Naive B cell (primary cell): Measurements from ENCODE around the gene SEMA3C. TPM values are rescaled to one million over a fixed set of nuclear protein-coding genes. Genes with fewer than 3 reads are reported as not detected.
"Not testable (repeated sequence)": the region's sequence is repeated elsewhere in the genome, so short reads cannot be mapped to it uniquely, and the experiment has no call there.

ENCODE experiments used
- ATAC-seq, 2 donors: fragments of 150-1000 bp; cut with Tn5 transposase; 2 replicates each; pipeline ENCODE4 v1.10.0; 2021; ENCODE audit warnings: low read depth in 2 of 2, mild to moderate bottlenecking in 2 of 2, moderate library complexity in 2 of 2
- DNase-seq: peaks from one replicate; pipeline ENCODE4 v3.0.0; 2022
- H3K27ac Mint-ChIP-seq, 6 donors: one replicate each; pipeline ENCODE4 v1.8.0; 2020 to 2022; ENCODE audit warnings: mild to moderate bottlenecking in 6 of 6, mixed read lengths in 6 of 6, moderate library complexity in 5 of 6, inconsistent platforms in 2 of 6
- H3K27me3 Mint-ChIP-seq, 3 donors: one replicate each; pipeline ENCODE4 v1.8.0; 2021 to 2022; ENCODE audit warnings: mixed read lengths in 3 of 3, mild to moderate bottlenecking in 1 of 3
- H3K36me3 Mint-ChIP-seq, 2 donors: one replicate each; pipeline ENCODE4 v1.8.0; 2020 to 2022; ENCODE audit warnings: mixed read lengths in 2 of 2, inconsistent platforms in 1 of 2, mild to moderate bottlenecking in 1 of 2
- H3K4me1 Mint-ChIP-seq, 3 donors: one replicate each; pipeline ENCODE4 v1.8.0; 2020 to 2022; ENCODE audit warnings: mixed read lengths in 3 of 3, inconsistent platforms in 1 of 3, mild to moderate bottlenecking in 1 of 3, moderate library complexity in 1 of 3
- H3K4me3 Mint-ChIP-seq, 8 donors: one replicate each; pipeline ENCODE4 v1.8.0; 2020 to 2022; ENCODE audit warnings: mild to moderate bottlenecking in 8 of 8, mixed read lengths in 8 of 8, moderate library complexity in 8 of 8, inconsistent platforms in 2 of 8
- H3K9me3 Mint-ChIP-seq, 7 donors: one replicate each; pipeline ENCODE4 v1.8.0; 2020 to 2022; ENCODE audit warnings: mixed read lengths in 7 of 7, mild to moderate bottlenecking in 5 of 7, inconsistent platforms in 2 of 7, moderate library complexity in 1 of 7
- polyA plus RNA-seq, 6 donors: library from polyadenylated mRNA; unstranded; fragments of 300-500 nt; fragmentation: Illumina TruSeq; gene quantifications; one replicate each; pipeline ENCODE4 v1.2.3, GENCODE V29; 2021; ENCODE audit warnings: low read depth in 6 of 6

Gene SEMA3C
- polyA plus RNA-seq, 6 donors from 2014 or later, result not detected

GRCh38 chr7:80942261-80943041, 23.6 kb upstream of the SEMA3C start:
- H3K36me3 Mint-ChIP-seq, result no peaks in the 10 kb centered on the region
- ATAC-seq (no peak), DNase-seq (no peak)
- no peaks in the 10 kb centered on the region for H3K27me3 Mint-ChIP-seq
- no peak overlapping the region for H3K27ac Mint-ChIP-seq
- H3K4me1 Mint-ChIP-seq, result no peaks in the 10 kb centered on the region
- peaks cover 0 to 7% (median 0%) of the 10 kb centered on the region in 7 donors for H3K9me3 Mint-ChIP-seq
- H3K4me3 Mint-ChIP-seq, result no peak overlapping the region

DNA sequence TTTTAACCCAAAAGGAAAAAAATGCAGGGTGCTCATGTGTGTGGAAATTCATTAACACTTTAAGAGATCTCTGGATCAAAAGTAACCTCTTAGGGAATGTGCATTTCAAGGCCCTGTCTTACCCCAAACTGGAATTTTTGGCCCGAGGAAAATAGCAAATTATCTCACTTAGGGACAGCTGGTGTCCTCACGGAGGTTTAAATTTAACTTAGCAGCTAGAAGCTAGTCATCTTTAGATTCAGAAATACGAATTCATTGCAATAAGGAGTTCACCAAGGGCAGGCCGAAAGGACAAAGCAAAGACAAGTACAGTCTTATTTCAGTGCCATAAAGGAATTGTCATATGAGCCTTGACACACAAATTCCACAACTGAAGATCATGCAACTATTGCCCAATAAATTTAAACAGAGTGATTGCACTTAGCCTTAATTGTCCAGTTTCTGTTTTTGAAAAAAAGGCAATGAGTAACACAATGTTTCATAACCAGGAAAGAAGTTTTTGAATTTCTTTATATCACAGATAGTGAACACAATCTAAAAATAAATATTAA, 22.4 kb upstream of the SEMA3C start:
- DNase-seq (no peak), ATAC-seq (no peak)
- Mint-ChIP-seq H3K4me1 (no peaks in the 10 kb centered on the region), H3K9me3 (peaks cover 0 to 7% (median 0%) of the 10 kb centered on the region in 7 donors), H3K36me3 (no peaks in the 10 kb centered on the region), H3K27ac (no peak overlapping the region), H3K27me3 (no peaks in the 10 kb centered on the region), H3K4me3 (no peak overlapping the region)

- Mint-ChIP-seq H3K4me3 (no peak overlapping the region), H3K36me3 (no peaks in the 10 kb centered on the region), H3K27me3 (no peaks in the 10 kb centered on the region), H3K9me3 (peaks cover 0 to 7% (median 0%) of the 10 kb centered on the region in 7 donors), H3K27ac (no peak overlapping the region), H3K4me1 (no peaks in the 10 kb centered on the region)
- no peak for DNase-seq
- no peak for ATAC-seq
Observed at GRCh38 chr7:80940539-80941207, 21.8 kb upstream of the SEMA3C start.

GRCh38 chr7:80937336-80937735, 18.5 kb upstream of the SEMA3C start:
- no peaks in the 10 kb centered on the region for H3K4me1 Mint-ChIP-seq
- peaks cover 0 to 3% (median 0%) of the 10 kb centered on the region in 7 donors for H3K9me3 Mint-ChIP-seq
- DNase-seq, result no peak
- ATAC-seq, result no peak
- H3K27me3 Mint-ChIP-seq, result no peaks in the 10 kb centered on the region
- H3K27ac Mint-ChIP-seq, result no peak overlapping the region
- no peak overlapping the region for H3K4me3 Mint-ChIP-seq
- no peaks in the 10 kb centered on the region for H3K36me3 Mint-ChIP-seq

GRCh38 chr7:80935991-80936780, 17.3 kb upstream of the SEMA3C start:
- H3K4me1 Mint-ChIP-seq, result no peaks in the 10 kb centered on the region
- DNase-seq (no peak), ATAC-seq (no peak)
- no peak overlapping the region for H3K4me3 Mint-ChIP-seq
- no peak overlapping the region for H3K27ac Mint-ChIP-seq
- peaks cover 0 to 6% (median 0%) of the 10 kb centered on the region in 7 donors for H3K9me3 Mint-ChIP-seq
- no peaks in the 10 kb centered on the region for H3K36me3 Mint-ChIP-seq
- no peaks in the 10 kb centered on the region for H3K27me3 Mint-ChIP-seq

DNA sequence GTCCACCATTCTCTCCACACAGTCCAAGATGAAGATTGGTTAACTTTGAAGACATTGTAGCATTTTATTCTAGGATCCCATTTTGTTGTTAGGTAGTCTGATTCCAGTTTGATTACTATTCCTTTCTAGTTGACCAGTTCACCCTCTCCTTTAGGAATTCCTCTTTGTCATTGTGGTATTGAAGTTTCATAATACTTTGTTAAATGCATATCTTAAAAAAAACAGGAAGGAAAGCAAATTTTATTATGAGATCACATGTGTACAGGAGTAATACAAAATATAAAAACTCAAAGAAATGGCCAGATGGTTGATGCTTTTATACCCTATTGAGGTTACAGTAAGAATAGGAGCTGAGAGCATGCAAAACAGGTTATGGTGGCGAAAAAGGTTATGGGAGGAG, 15.5 kb upstream of the SEMA3C start:
- no peaks in the 10 kb centered on the region for H3K27me3 Mint-ChIP-seq
- H3K4me3 Mint-ChIP-seq, result no peak overlapping the region
- ATAC-seq, result no peak
- DNase-seq, result no peak
- H3K9me3 Mint-ChIP-seq, result peaks cover 0 to 4% (median 0%) of the 10 kb centered on the region in 7 donors
- H3K4me1 Mint-ChIP-seq, result no peaks in the 10 kb centered on the region
- no peak overlapping the region for H3K27ac Mint-ChIP-seq
- no peaks in the 10 kb centered on the region for H3K36me3 Mint-ChIP-seq

GRCh38 chr7:80932536-80932935, 13.7 kb upstream of the SEMA3C start:
- Mint-ChIP-seq H3K4me1 (no peaks in the 10 kb centered on the region), H3K4me3 (no peak overlapping the region), H3K27me3 (no peaks in the 10 kb centered on the region), H3K27ac (no peak overlapping the region), H3K9me3 (peaks cover 0 to 4% (median 0%) of the 10 kb centered on the region in 7 donors), H3K36me3 (no peaks in the 10 kb centered on the region)
- DNase-seq (no peak), ATAC-seq (no peak)

- no peak for ATAC-seq
- peaks cover 0 to 8% (median 0%) of the 10 kb centered on the region in 7 donors for H3K9me3 Mint-ChIP-seq
- H3K27me3 Mint-ChIP-seq, result no peaks in the 10 kb centered on the region
- H3K27ac Mint-ChIP-seq, result peak overlapping the region in 1 of 6 donors; percentile 54
- H3K4me3 Mint-ChIP-seq, result no peak overlapping the region
- no peaks in the 10 kb centered on the region for H3K36me3 Mint-ChIP-seq
- DNase-seq, result no peak
- no peaks in the 10 kb centered on the region for H3K4me1 Mint-ChIP-seq
Observed at GRCh38 chr7:80929619-80930018, 10.8 kb upstream of the SEMA3C start.

DNA sequence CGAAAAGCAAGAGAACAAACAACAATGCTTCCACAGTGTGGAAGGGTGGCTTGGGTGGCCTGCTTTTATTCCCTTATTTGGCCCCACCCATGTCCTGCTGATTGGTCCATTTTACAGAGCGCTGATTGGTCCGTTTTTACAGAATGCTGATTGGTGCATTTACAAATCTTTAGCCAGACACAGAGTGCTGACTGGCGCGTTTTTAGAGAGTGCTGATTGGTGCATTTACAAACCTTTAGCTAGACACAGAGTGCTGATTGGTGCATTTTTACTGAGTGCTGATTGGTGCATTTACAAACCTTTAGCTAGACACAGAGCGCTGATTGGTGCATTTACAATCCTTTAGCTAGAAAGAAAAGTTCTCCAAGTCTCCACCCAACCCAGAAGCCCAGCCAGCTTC, 8.1 kb upstream of the SEMA3C start:
- not testable (repeated sequence) for H3K4me1 Mint-ChIP-seq, H3K27ac Mint-ChIP-seq, H3K4me3 Mint-ChIP-seq, H3K27me3 Mint-ChIP-seq, H3K36me3 Mint-ChIP-seq, ATAC-seq, DNase-seq, H3K9me3 Mint-ChIP-seq

DNA sequence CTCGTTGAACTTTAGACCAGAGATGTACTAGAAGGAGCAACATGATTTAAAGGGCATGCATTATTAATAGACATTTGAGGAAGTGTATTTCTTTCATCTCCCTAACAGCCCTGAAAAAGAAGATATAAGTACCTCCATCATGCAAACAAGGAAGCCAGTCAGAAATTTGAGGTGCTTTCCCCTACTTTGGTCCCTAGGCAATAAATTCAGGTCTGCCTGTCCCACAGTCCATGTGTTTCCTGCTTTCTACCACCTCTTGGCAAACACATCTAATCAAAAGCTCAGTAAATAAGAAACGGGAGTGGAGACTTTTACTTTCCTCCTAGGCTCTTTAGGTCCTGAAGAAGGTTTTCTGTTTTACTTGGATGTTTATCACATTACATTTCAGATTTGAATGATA, 5.2 kb upstream of the SEMA3C start:
- ATAC-seq, result peak in 1 of 2 donors; percentile 13
- no peak overlapping the region for H3K4me3 Mint-ChIP-seq
- H3K27ac Mint-ChIP-seq, result no peak overlapping the region
- H3K9me3 Mint-ChIP-seq, result peaks cover 0 to 8% (median 2%) of the 10 kb centered on the region in 7 donors
- DNase-seq, result no peak
- peaks cover 0 to 5% (median 0%) of the 10 kb centered on the region in 3 donors for H3K4me1 Mint-ChIP-seq
- H3K27me3 Mint-ChIP-seq, result peaks cover 13 to 23% (median 21%) of the 10 kb centered on the region in 3 donors
- no peaks in the 10 kb centered on the region for H3K36me3 Mint-ChIP-seq

DNA sequence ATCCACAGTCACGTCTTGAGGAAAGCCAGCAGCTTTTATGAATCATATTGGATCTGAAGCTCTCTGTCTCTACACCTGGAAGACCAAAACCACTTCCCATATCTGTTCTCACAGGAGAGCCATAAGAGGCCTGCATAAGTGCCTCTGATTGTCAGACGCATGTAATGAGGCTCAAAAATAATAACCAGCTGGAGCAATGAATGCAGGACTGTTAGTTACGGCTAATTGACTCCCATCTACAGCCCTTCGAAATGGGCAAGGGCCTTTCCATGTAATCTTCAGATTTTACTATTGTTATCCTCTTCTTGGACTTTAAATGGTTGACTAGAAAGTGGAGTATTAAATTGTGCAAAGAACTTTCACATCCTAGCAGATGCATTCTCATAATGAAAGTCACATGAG, 4.4 kb upstream of the SEMA3C start:
- no peaks in the 10 kb centered on the region for H3K36me3 Mint-ChIP-seq

GRCh38 chr7:80922253-80923049, 3.6 kb upstream of the SEMA3C start:
- Mint-ChIP-seq H3K27me3 (peaks cover 24 to 32% (median 26%) of the 10 kb centered on the region in 3 donors), H3K9me3 (peaks cover 0 to 8% (median 2%) of the 10 kb centered on the region in 7 donors), H3K36me3 (no peaks in the 10 kb centered on the region), H3K27ac (no peak overlapping the region), H3K4me1 (peaks cover 0 to 12% (median 5%) of the 10 kb centered on the region in 3 donors), H3K4me3 (no peak overlapping the region)
- DNase-seq (no peak), ATAC-seq (no peak)

More for the DNA sequence above, 4.4 kb upstream of the SEMA3C start:
- H3K4me3 Mint-ChIP-seq, result no peak overlapping the region
- ATAC-seq, result no peak
- H3K9me3 Mint-ChIP-seq, result peaks cover 0 to 8% (median 2%) of the 10 kb centered on the region in 7 donors
- peaks cover 0 to 11% (median 5%) of the 10 kb centered on the region in 3 donors for H3K4me1 Mint-ChIP-seq
- no peak for DNase-seq
- H3K27ac Mint-ChIP-seq, result no peak overlapping the region
- peaks cover 18 to 27% (median 24%) of the 10 kb centered on the region in 3 donors for H3K27me3 Mint-ChIP-seq
